A549 (cell line): ENCODE data around the gene SLC6A2. TPM values are rescaled to one million over a fixed set of nuclear protein-coding genes. Genes with fewer than 3 reads are reported as not detected.

ENCODE experiments used
- ATAC-seq, 2 experiments: fragments of 200-7000 bp in 1 of 2; fragments of >200 bp in 1 of 2; cut with Nextera tagmentation in 1 of 2; cut with Tn5 transposase in 1 of 2; 3 replicates each; pipeline versions ENCODE4 v1.8.0 to v1.9.1; 2018 to 2020; ENCODE audit warnings: mild to moderate bottlenecking in 1 of 2, moderate library complexity in 1 of 2
- CTCF ChIA-PET: fragments of 300-600 bp; sonication (Branson Sonifier 250); formaldehyde crosslinking; extraction: SDS; loops from one replicate; lab custom pipeline; 2021; ENCODE audit warnings: antibody characterized with exemption, inconsistent platforms; lab: Yijun Ruan, JAX
- POLR2A ChIA-PET: fragments of 350-600 bp; formaldehyde crosslinking; extraction: SDS; loops from one replicate; lab custom pipeline; 2021; ENCODE audit warnings: antibody characterized with exemption, inconsistent platforms; lab: Yijun Ruan, JAX
- DNase-seq, 2 experiments: peaks; one replicate each; pipeline versions ENCODE4 v3.0.0 to v3.0.0-alpha.2; 2011 to 2016; ENCODE audit warnings: low read depth in 1 of 2, low spot score in 1 of 2
- FAIRE-seq: peaks from 2 replicates; lab custom pipeline; 2011; peaks lifted over from hg19 to GRCh38; lab: Jason Lieb, UNC
- H3K27ac ChIP-seq, 2 experiments: fragments of >200 bp; sonication (Bioruptor Twin); formaldehyde crosslinking; 3 replicates each; pipeline ENCODE4 v1.5.1; 2016 to 2017
- H3K4me1 ChIP-seq: fragments of >200 bp; sonication (Bioruptor Twin); formaldehyde crosslinking; 3 replicates; pipeline ENCODE4 v1.6.1; 2016
- H3K4me2 ChIP-seq: fragments of >200 bp; sonication (Bioruptor Twin); formaldehyde crosslinking; 3 replicates; pipeline ENCODE4 v1.6.1; 2016
- H3K4me3 ChIP-seq: fragments of >200 bp; sonication (Bioruptor Twin); formaldehyde crosslinking; 3 replicates; pipeline ENCODE4 v1.5.1; 2016
- H3K9me3 ChIP-seq: fragments of >200 bp; sonication (Bioruptor Twin); formaldehyde crosslinking; 3 replicates; pipeline ENCODE4 v1.6.1; 2016
- BHLHE40 ChIP-seq: IDR thresholded peaks from 2 replicates; pipeline ENCODE4 v1.6.1; 2012; ENCODE audit warnings: low read depth, low read length, inconsistent platforms
- CBX2 ChIP-seq: fragments of 200-600 bp; sonication (generic); IDR thresholded peaks from 2 replicates; pipeline ENCODE4 v1.6.1; 2016; ENCODE audit warnings: low read depth, mild to moderate bottlenecking, borderline replicate concordance
- CHD4 ChIP-seq: fragments of 200-600 bp; sonication (generic); IDR thresholded peaks from 2 replicates; pipeline ENCODE4 v1.6.1; 2016; ENCODE audit warnings: antibody characterized with exemption, mild to moderate bottlenecking, borderline replicate concordance
- E2F6 ChIP-seq: IDR thresholded peaks from 2 replicates; pipeline ENCODE4 v1.6.1; 2012; ENCODE audit warnings: low read depth, borderline replicate concordance
- EHF ChIP-seq: fragments of 250-450 bp; sonication (Bioruptor Pico); IDR thresholded peaks from 2 replicates; pipeline ENCODE4 v1.5.0; 2020; ENCODE audit warnings: mild to moderate bottlenecking
- EHMT2 ChIP-seq: fragments of 200-600 bp; sonication (generic); IDR thresholded peaks from 2 replicates; pipeline ENCODE4 v1.6.1; 2016; ENCODE audit warnings: antibody characterized with exemption, low read depth, mild to moderate bottlenecking, moderate library complexity
- FOSB ChIP-seq: fragments of 250-450 bp; sonication (Bioruptor Pico); IDR thresholded peaks from 2 replicates; pipeline ENCODE4 v1.5.0; 2020; ENCODE audit warnings: mild to moderate bottlenecking, moderate library complexity
- HDAC2 ChIP-seq: fragments of 200-600 bp; sonication (generic); IDR thresholded peaks from 2 replicates; pipeline ENCODE4 v1.6.1; 2016
- HES2 ChIP-seq: fragments of >200 bp; sonication (Bioruptor Twin); formaldehyde crosslinking; IDR thresholded peaks from 2 replicates; pipeline ENCODE4 v1.6.1; 2016
- HEYL ChIP-seq: fragments of 250-450 bp; sonication (Bioruptor Pico); IDR thresholded peaks from 2 replicates; pipeline ENCODE4 v1.8.0; 2021; ENCODE audit warnings: mild to moderate bottlenecking, moderate library complexity
- HOXB13 ChIP-seq: fragments of 250-450 bp; sonication (Bioruptor Pico); IDR thresholded peaks from 2 replicates; pipeline ENCODE4 v1.5.0; 2020; ENCODE audit warnings: low read depth, mild to moderate bottlenecking, moderate library complexity
- HOXB5 ChIP-seq: fragments of 250-450 bp; sonication (Bioruptor Pico); IDR thresholded peaks from 2 replicates; pipeline ENCODE4 v1.5.0; 2020; ENCODE audit warnings: mild to moderate bottlenecking, moderate library complexity
- JUN ChIP-seq, 2 experiments: fragments of >200 bp; sonication (Bioruptor Twin); formaldehyde crosslinking; IDR thresholded peaks; 2 replicates in 1 of 2; 3 replicates in 1 of 2; pipeline ENCODE4 v1.6.1; 2016 to 2017
- JUNB ChIP-seq: fragments of >200 bp; sonication (Bioruptor Twin); formaldehyde crosslinking; IDR thresholded peaks from 2 replicates; pipeline ENCODE4 v1.6.1; 2016
- KDM5A ChIP-seq: fragments of 200-600 bp; sonication (generic); IDR thresholded peaks from 2 replicates; pipeline ENCODE4 v1.6.1; 2016; ENCODE audit warnings: antibody characterized with exemption, mild to moderate bottlenecking
- NFE2L2 ChIP-seq: fragments of 150-350 bp; conservative IDR thresholded peaks from 2 replicates; pipeline ENCODE4 v1.6.1; 2014; ENCODE audit warnings: low read length
- PHF8 ChIP-seq: fragments of 200-600 bp; sonication (generic); IDR thresholded peaks from 2 replicates; pipeline ENCODE4 v1.6.1; 2016; ENCODE audit warnings: low read depth, mild to moderate bottlenecking, antibody characterized with exemption, moderate library complexity, borderline replicate concordance
- POLR2AphosphoS2 ChIP-seq: conservative IDR thresholded peaks from 2 replicates; pipeline ENCODE4 v1.6.1; 2012; ENCODE audit warnings: low read length, improper control_type of control experiment, inconsistent platforms
- RNF2 ChIP-seq: fragments of 200-600 bp; sonication (generic); IDR thresholded peaks from 2 replicates; pipeline ENCODE4 v1.6.1; 2016; ENCODE audit warnings: low read depth, mild to moderate bottlenecking, antibody characterized with exemption, moderate library complexity, borderline replicate concordance
- SMC3 ChIP-seq: fragments of >200 bp; sonication (Bioruptor Twin); formaldehyde crosslinking; IDR thresholded peaks from 3 replicates; pipeline ENCODE4 v1.6.1; 2018; ENCODE audit warnings: inconsistent platforms
- ZC3H11A ChIP-seq: fragments of 450-650 bp; IDR thresholded peaks from 2 replicates; pipeline ENCODE4 v1.6.1; 2014; ENCODE audit warnings: antibody characterized with exemption, mild to moderate bottlenecking
- ZSCAN20 ChIP-seq: fragments of 250-450 bp; sonication (Bioruptor Pico); IDR thresholded peaks from 2 replicates; pipeline ENCODE4 v1.8.0; 2022; ENCODE audit warnings: mild to moderate bottlenecking, moderate library complexity
- WGBS: methylation state at CpG from one replicate; pipeline ENCODE4 v1.1.6; 2017; ENCODE audit errors: missing lambda C conversion rate; 5-methylcytosine and 5-hydroxymethylcytosine counted together
- polyA plus RNA-seq, 4 experiments: library from polyadenylated mRNA; depleted of rRNA in 3 of 4; stranded (reverse); fragments of >200 nt; fragmentation: RNase III in 1 of 4; extraction: RNeasy Plus Mini Kit Qiagen cat#74134 plus additional on column Dnase treatment in 1 of 4; gene quantifications; 2 replicates in 3 of 4; 3 replicates in 1 of 4; pipeline ENCODE4 v1.2.3, GENCODE V29; 2011 to 2017
- TF ChIP-seq, protein P1 (sequence below): IDR thresholded peaks from 2 replicates; pipeline ENCODE4 v1.6.1; 2012
- TF ChIP-seq, protein P2 (sequence below): IDR thresholded peaks from 2 replicates; pipeline ENCODE4 v1.6.1; 2012
- TF ChIP-seq, protein P3 (sequence below): fragments of 250-450 bp; sonication (Bioruptor Pico); IDR thresholded peaks from 2 replicates; pipeline ENCODE4 v1.5.0; 2020; ENCODE audit warnings: low read depth, mild to moderate bottlenecking, moderate library complexity
- TF ChIP-seq, protein P4 (sequence below): fragments of 250-450 bp; sonication (Bioruptor Pico); IDR thresholded peaks from 2 replicates; pipeline ENCODE4 v1.5.0; 2021; ENCODE audit warnings: mild to moderate bottlenecking, moderate library complexity, borderline replicate concordance

The SLC6A2 gene
- polyA plus RNA-seq, 2 of the 4 experiments (the other 2 are of a cell fraction): not detected

- ChIA-PET CTCF (interaction anchor here (1.4 kb wide), 1 partner anchor 25 kb away, joined by 4 read pairs; no protein-coding TSS in a partner anchor), POLR2A (no interaction called here)
- 80% methylated on average over 9 of the region's 9 CpGs for WGBS
- no peak overlapping the region for H3K4me2 ChIP-seq
- FAIRE-seq: no peak
- H3K9me3 ChIP-seq: no peaks in the 10 kb centered on the region
- no peak overlapping the region for H3K27ac ChIP-seq
- no peak for TF ChIP-seq NFE2L2
- no peak for TF ChIP-seq ZC3H11A
- TF ChIP-seq, protein P1, sequence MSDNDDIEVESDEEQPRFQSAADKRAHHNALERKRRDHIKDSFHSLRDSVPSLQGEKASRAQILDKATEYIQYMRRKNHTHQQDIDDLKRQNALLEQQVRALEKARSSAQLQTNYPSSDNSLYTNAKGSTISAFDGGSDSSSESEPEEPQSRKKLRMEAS: no peak
- TF ChIP-seq, protein P2, sequence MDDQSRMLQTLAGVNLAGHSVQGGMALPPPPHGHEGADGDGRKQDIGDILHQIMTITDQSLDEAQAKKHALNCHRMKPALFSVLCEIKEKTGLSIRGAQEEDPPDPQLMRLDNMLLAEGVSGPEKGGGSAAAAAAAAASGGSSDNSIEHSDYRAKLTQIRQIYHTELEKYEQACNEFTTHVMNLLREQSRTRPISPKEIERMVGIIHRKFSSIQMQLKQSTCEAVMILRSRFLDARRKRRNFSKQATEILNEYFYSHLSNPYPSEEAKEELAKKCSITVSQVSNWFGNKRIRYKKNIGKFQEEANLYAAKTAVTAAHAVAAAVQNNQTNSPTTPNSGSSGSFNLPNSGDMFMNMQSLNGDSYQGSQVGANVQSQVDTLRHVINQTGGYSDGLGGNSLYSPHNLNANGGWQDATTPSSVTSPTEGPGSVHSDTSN: no peak
- TF ChIP-seq POLR2AphosphoS2: no peak
- no peak for TF ChIP-seq HEYL (CRISPR knock-in tag)
- TF ChIP-seq JUN (IDR thresholded peaks at IDR 0.05): no peak
- no peak for TF ChIP-seq EHF
- TF ChIP-seq CHD4: no peak
- no peak for TF ChIP-seq HDAC2
- no peak for TF ChIP-seq HOXB13 (CRISPR knock-in tag)
- no peak for TF ChIP-seq HOXB5
- TF ChIP-seq ZSCAN20: no peak
- DNase-seq: no peak
- 0 out of 3 replicates have a peak, but pooled peaks cover 5% of the 10 kb centered on the region for H3K4me1 ChIP-seq
- H3K4me3 ChIP-seq: no peak overlapping the region
- ATAC-seq: no peak
These were observed 82.2 kb downstream of the SLC6A2 start for GRCh38 chr16:55737966-55738365.

GRCh38 chr16:55746081-55746480, 90.3 kb downstream of the SLC6A2 start:
- FAIRE-seq (no peak), ATAC-seq (no peak), DNase-seq (no peak)
- Histone ChIP-seq H3K4me3 (no peak overlapping the region), H3K27ac (no peak overlapping the region), H3K9me3 (no peaks in the 10 kb centered on the region), H3K4me1 (no peaks in the 10 kb centered on the region), H3K4me2 (no peak overlapping the region)
- CTCF ChIA-PET: no interaction called here
- 93% methylated on average over 4 of the region's 4 CpGs for WGBS
- TF ChIP-seq RNF2 (no peak), CBX2 (no peak), KDM5A (no peak), E2F6 (no peak), EHF (no peak), JUNB (no peak), POLR2AphosphoS2 (no peak), EHMT2 (no peak), FOSB (CRISPR knock-in tag) (no peak), SMC3 (no peak), HES2 (no peak), PHF8 (no peak), BHLHE40 (no peak)
- TF ChIP-seq, protein P2: no peak
- TF ChIP-seq, protein P3, sequence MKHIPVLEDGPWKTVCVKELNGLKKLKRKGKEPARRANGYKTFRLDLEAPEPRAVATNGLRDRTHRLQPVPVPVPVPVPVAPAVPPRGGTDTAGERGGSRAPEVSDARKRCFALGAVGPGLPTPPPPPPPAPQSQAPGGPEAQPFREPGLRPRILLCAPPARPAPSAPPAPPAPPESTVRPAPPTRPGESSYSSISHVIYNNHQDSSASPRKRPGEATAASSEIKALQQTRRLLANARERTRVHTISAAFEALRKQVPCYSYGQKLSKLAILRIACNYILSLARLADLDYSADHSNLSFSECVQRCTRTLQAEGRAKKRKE: no peak
- TF ChIP-seq, protein P4, sequence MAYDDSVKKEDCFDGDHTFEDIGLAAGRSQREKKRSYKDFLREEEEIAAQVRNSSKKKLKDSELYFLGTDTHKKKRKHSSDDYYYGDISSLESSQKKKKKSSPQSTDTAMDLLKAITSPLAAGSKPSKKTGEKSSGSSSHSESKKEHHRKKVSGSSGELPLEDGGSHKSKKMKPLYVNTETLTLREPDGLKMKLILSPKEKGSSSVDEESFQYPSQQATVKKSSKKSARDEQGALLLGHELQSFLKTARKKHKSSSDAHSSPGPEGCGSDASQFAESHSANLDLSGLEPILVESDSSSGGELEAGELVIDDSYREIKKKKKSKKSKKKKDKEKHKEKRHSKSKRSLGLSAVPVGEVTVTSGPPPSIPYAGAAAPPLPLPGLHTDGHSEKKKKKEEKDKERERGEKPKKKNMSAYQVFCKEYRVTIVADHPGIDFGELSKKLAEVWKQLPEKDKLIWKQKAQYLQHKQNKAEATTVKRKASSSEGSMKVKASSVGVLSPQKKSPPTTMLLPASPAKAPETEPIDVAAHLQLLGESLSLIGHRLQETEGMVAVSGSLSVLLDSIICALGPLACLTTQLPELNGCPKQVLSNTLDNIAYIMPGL (CRISPR knock-in tag): no peak
- TF ChIP-seq, all 56 proteins: peak for 0
- POLR2A ChIA-PET: no interaction called here
